ENCODE results near the gene SLC12A4.
A peak's percentile ranks its signal among the peaks of the same experiment; 100 is the strongest.
"Not testable (repeated sequence)": the region's sequence is repeated elsewhere in the genome, so short reads cannot be mapped to it uniquely, and the experiment has no call there.

Gene SLC12A4

GRCh38 chr16:67968400-67969253 is at the start of gene SLC12A4:
SLC12A4 (minus strand) TSS chr16:67968637; CDS start chr16:67968553, 84 bp downstream.
- TF ChIP-seq CTCF (IDR thresholded peaks at IDR 0.05): no peak
- peak within 1 kb of the TSS; percentile 98 for H3K27ac ChIP-seq
- DNase-seq (ENCODE audit: low spot score): peak; percentile 93
- H3K4me3 ChIP-seq: peak within 1 kb of the TSS; percentile 93

- TF ChIP-seq CTCF (IDR thresholded peaks at IDR 0.05): no peak
- Histone ChIP-seq H3K27ac (no peak within 1 kb of the TSS), H3K4me3 (no peak within 1 kb of the TSS)
- no peak for DNase-seq (ENCODE audit: low spot score)
Observed at GRCh38 chr16:68015681-68016080, 47.2 kb upstream of the SLC12A4 start, which contains the start of gene DPEP2NB. DPEP2NB (minus strand) TSS chr16:68015911; CDS start chr16:68015770, 141 bp downstream.

GRCh38 chr16:68013440-68013839 is 45.0 kb upstream of the SLC12A4 start:
- no peak overlapping the region for H3K27ac ChIP-seq
- no peak for TF ChIP-seq CTCF (IDR thresholded peaks at IDR 0.05)
- DNase-seq (ENCODE audit: low spot score): no peak
- no peak overlapping the region for H3K4me3 ChIP-seq

- DNase-seq (ENCODE audit: low spot score); H3K27ac ChIP-seq; H3K4me3 ChIP-seq: not testable (repeated sequence)
Observed at GRCh38 chr16:68009872-68010271, 41.4 kb upstream of the SLC12A4 start.

- no peak for DNase-seq (ENCODE audit: low spot score)
- TF ChIP-seq CTCF (IDR thresholded peaks at IDR 0.05): no peak
- Histone ChIP-seq H3K27ac (no peak overlapping the region), H3K4me3 (no peak overlapping the region)
Observed at GRCh38 chr16:68009157-68009735, 40.8 kb upstream of the SLC12A4 start.

- H3K4me3 ChIP-seq: no peak overlapping the region
- H3K27ac ChIP-seq: peak overlapping the region in 1 of 2 donors; percentile 74
- DNase-seq (ENCODE audit: low spot score): no peak
- TF ChIP-seq CTCF (IDR thresholded peaks at IDR 0.05): no peak
Observed at GRCh38 chr16:68005786-68006286, 37.4 kb upstream of the SLC12A4 start.

- Histone ChIP-seq H3K27ac (peak overlapping the region in 1 of 2 donors; percentile 74), H3K4me3 (no peak overlapping the region)
- DNase-seq (ENCODE audit: low spot score): no peak
- TF ChIP-seq CTCF (IDR thresholded peaks at IDR 0.05): no peak
Observed at GRCh38 chr16:68005211-68005610, 36.8 kb upstream of the SLC12A4 start.
